Mucosa of descending colon (tissue), 3 donors: Measurements from ENCODE around the gene LRBA. TPM values are rescaled to one million over a fixed set of nuclear protein-coding genes. Genes with fewer than 3 reads are reported as not detected.

Experiments
- ATAC-seq: fragments of 200-7000 bp; cut with Tn5 transposase; one replicate; pipeline ENCODE4 v1.9.1; 2020; ENCODE audit warnings: mild to moderate bottlenecking, moderate library complexity
- DNase-seq, 3 donors: peaks; one replicate each; pipeline ENCODE4 v3.0.0-alpha.2; 2020
- H3K36me3 ChIP-seq: fragments of 200-600 bp; one replicate; pipeline ENCODE4 v1.8.0; 2021; ENCODE audit warnings: low read depth, mild to moderate bottlenecking
- H3K4me1 ChIP-seq: fragments of 200-600 bp; one replicate; pipeline ENCODE4 v1.8.0; 2021; ENCODE audit warnings: low read depth, mild to moderate bottlenecking
- H3K4me3 ChIP-seq: fragments of 200-600 bp; one replicate; pipeline ENCODE4 v1.8.0; 2021; ENCODE audit warnings: mild to moderate bottlenecking
- H3K9me3 ChIP-seq: fragments of 200-600 bp; one replicate; pipeline ENCODE4 v1.8.0; 2021; ENCODE audit warnings: mild to moderate bottlenecking
- intact Hi-C, 2 donors: fragments of 100-400 bp; cut with DNase I in 1 of 2; cut with micrococcal nuclease in 1 of 2; formaldehyde crosslinking; loops; one replicate each; pipeline versions ENCODE4 v1.11.0 to v1.11.1; 2022; cut with DNase I, micrococcal nuclease
- total RNA-seq, 3 donors: library from RNA; stranded (reverse); fragmentation: NEBNext Ultra II Directional in 2 of 3; extraction: Animal tissue kit (Norgen Biotek cat#: 25700) in 2 of 3; gene quantifications; one replicate each; pipeline versions ENCODE4 v1.2.1 to v1.2.4, GENCODE V29; 2021 to 2023
- TF ChIP-seq, protein P1 (sequence below): fragments of 200-600 bp; IDR thresholded peaks from one replicate; pipeline ENCODE4 v1.8.0; 2022; ENCODE audit warnings: antibody characterized with exemption, mild to moderate bottlenecking
- donor health status: DM: no; HTN: no; CAD: no; lungs with moderate emphysema.
- donor health status: DM: no; HTN: no; CAD: no.
- donor health status: DM: no; HTN: yes; CAD: no.

The LRBA gene
- total RNA-seq, 3 donors from 2014 or later = 69.8 to 98.4 (median 76.2) TPM

DNA sequence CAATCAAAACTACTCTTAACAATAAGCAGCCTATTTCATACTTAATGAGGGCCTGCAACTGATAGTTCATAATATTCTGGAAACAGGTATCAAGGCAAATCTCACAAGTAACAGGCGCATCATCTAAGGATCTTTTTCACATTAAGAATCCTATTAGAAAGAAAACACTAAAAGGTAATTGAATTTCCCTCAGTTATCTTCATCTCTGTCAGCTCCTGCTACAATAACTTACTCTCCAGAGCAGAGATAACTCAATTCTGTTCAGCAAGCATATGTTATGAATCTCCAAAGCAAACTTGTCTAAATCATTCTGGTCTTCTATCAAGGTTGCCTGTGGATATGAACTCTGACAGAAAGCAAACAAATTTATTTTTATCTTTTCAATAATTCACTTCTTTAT, 307.1 kb downstream of the LRBA start:
- Histone ChIP-seq H3K4me1 (no peaks in the 10 kb centered on the region), H3K4me3 (no peak overlapping the region), H3K36me3 (no peaks in the 10 kb centered on the region), H3K9me3 (no peaks in the 10 kb centered on the region)
- ATAC-seq (no peak), DNase-seq (no peak)
- intact Hi-C loops = no loop called here
- TF ChIP-seq, protein P1, sequence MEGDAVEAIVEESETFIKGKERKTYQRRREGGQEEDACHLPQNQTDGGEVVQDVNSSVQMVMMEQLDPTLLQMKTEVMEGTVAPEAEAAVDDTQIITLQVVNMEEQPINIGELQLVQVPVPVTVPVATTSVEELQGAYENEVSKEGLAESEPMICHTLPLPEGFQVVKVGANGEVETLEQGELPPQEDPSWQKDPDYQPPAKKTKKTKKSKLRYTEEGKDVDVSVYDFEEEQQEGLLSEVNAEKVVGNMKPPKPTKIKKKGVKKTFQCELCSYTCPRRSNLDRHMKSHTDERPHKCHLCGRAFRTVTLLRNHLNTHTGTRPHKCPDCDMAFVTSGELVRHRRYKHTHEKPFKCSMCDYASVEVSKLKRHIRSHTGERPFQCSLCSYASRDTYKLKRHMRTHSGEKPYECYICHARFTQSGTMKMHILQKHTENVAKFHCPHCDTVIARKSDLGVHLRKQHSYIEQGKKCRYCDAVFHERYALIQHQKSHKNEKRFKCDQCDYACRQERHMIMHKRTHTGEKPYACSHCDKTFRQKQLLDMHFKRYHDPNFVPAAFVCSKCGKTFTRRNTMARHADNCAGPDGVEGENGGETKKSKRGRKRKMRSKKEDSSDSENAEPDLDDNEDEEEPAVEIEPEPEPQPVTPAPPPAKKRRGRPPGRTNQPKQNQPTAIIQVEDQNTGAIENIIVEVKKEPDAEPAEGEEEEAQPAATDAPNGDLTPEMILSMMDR = no peak

DNA sequence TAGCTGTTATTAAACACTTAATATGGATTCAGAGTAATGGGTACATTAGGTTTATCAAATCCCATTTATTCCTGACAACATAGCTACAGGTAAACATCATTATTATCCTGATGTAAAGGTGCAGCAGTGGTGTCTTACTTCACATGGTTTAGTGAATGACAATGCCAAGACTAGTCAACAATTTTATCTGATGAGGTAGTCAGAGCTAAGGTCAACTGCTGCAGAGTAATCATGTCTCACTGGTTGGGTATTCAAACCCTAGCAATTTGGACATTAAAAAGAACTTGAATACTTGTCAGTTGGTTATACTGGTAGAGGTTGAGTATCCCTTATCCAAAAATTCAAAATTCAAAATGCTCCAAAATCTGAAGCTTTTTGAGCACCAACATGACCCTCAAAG, 315.5 kb downstream of the LRBA start:
- no peaks in the 10 kb centered on the region for H3K4me1 ChIP-seq
- no peaks in the 10 kb centered on the region for H3K9me3 ChIP-seq
- no peak overlapping the region for H3K4me3 ChIP-seq
- ATAC-seq (no peak), DNase-seq (no peak)
- intact Hi-C loops = no loop called here
- TF ChIP-seq, protein P1 = no peak
- no peaks in the 10 kb centered on the region for H3K36me3 ChIP-seq

DNA sequence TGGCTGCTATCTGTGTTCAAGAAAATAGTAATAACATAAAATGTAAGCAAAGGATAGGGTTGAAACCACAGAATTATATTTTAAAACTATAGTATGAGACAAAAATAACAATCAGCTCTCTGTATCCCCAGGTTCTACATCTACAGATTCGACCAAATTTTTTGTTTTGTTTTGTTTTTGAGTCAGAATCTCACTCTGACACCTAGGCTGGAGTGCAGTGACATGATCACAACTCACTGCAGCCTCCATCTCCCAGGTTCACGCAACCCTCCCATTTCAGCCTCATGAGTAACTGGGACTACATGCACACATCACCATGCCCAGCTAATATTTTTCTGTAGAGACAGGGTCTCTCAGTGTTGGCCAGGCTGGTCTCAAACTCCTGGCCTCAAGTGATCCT, 319.9 kb downstream of the LRBA start:
- no peaks in the 10 kb centered on the region for H3K4me1 ChIP-seq
- ATAC-seq = no peak
- intact Hi-C loops = no loop called here
- DNase-seq = no peak
- TF ChIP-seq, protein P1 = no peak
- no peaks in the 10 kb centered on the region for H3K9me3 ChIP-seq
- H3K36me3 ChIP-seq = no peaks in the 10 kb centered on the region
- H3K4me3 ChIP-seq = no peak overlapping the region

DNA sequence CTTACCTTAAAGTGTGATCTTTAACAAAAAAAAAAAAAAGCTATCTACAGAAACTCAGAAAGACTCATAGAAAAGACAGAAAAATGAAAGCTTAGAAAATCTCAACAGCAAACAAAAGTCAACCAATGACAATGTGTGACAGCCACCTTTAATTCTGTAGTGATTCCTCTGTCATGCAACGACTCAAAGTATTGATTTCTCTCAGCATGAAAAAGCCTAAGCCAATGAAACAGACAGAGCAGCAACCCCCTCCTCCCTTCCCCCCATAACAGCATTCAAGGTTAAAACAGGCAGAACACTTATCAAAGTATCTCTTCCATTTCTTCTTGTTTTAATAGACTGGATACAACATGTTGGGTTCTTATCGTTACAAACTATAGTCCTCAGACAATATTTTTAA, 320.6 kb downstream of the LRBA start:
- no peak overlapping the region for H3K4me3 ChIP-seq
- no peak for ATAC-seq
- intact Hi-C loops = no loop called here
- DNase-seq = no peak
- TF ChIP-seq, protein P1 = no peak
- H3K36me3 ChIP-seq = no peaks in the 10 kb centered on the region
- no peaks in the 10 kb centered on the region for H3K4me1 ChIP-seq
- no peaks in the 10 kb centered on the region for H3K9me3 ChIP-seq

- Histone ChIP-seq H3K4me3 (no peak overlapping the region), H3K9me3 (no peaks in the 10 kb centered on the region), H3K36me3 (no peaks in the 10 kb centered on the region), H3K4me1 (no peaks in the 10 kb centered on the region)
- no peak for ATAC-seq
- intact Hi-C loops = no loop called here
- TF ChIP-seq, protein P1 = no peak
- DNase-seq = no peak
Measured at GRCh38 chr4:150683775-150684350, 331.2 kb downstream of the LRBA start.

- ATAC-seq (no peak), DNase-seq (no peak)
- H3K4me3 ChIP-seq = no peak overlapping the region
- TF ChIP-seq, protein P1 = no peak
- intact Hi-C loops = no loop called here
- no peaks in the 10 kb centered on the region for H3K36me3 ChIP-seq
- H3K9me3 ChIP-seq = no peaks in the 10 kb centered on the region
- H3K4me1 ChIP-seq = no peaks in the 10 kb centered on the region
Measured at GRCh38 chr4:150682126-150682525, 333.0 kb downstream of the LRBA start.
